GM10248 (cell line): ENCODE results near the gene MBNL2.

Experiments
- CTCF ChIA-PET: fragments of 300-600 bp; sonication (Branson Sonifier 250); formaldehyde crosslinking; extraction: SDS; loops from one replicate; lab custom pipeline; 2021; ENCODE audit warnings: antibody characterized with exemption; lab: Yijun Ruan, JAX
- POLR2A ChIA-PET: fragments of 350-650 bp; sonication (Branson Sonifier 250); formaldehyde crosslinking; extraction: SDS; loops from one replicate; lab custom pipeline; 2020; ENCODE audit warnings: antibody characterized with exemption; lab: Yijun Ruan, JAX
- DNase-seq: peaks from one replicate; pipeline ENCODE4 v3.0.0; 2012; ENCODE audit errors: extremely low spot score
- CTCF ChIP-seq: IDR thresholded peaks from 2 replicates; pipeline ENCODE4 v1.5.1; 2012; ENCODE audit warnings: mild to moderate bottlenecking, low read depth; ENCODE audit errors: extremely low read depth, missing control alignments, control extremely low read depth

MBNL2 gene

DNA sequence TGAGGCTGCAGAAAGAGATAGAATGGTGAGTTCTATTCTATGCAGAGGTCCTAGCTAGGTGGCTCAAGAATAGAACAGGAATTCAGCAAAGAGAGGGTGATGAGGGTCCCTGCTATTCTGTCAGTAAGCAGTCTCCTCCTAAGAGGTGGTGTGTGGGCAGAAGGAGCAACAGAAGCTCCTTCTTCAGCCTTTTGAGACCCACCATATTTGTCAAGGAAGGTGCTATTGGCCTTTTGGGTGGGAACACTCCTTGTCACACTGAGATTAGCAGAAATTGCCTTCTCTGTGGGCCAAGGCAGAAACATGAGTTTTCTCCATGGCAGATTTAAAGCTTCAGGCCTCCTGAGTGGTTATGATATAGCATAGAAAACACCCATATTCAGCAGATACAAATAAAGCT is 172.4 kb downstream of the MBNL2 start:
- no peak for DNase-seq
- ChIA-PET POLR2A (no interaction called here), CTCF (interaction anchor here (1.4 kb wide), 1 partner anchor 11 kb away, joined by 3 read pairs; no protein-coding TSS in a partner anchor)
- no peak for TF ChIP-seq CTCF

GRCh38 chr13:97395447-97396136 is 173.5 kb downstream of the MBNL2 start:
- ChIA-PET POLR2A (no interaction called here), CTCF (interaction anchor here (1.6 kb wide), 1 partner anchor 9 kb away, joined by 5 read pairs; no protein-coding TSS in a partner anchor)
- no peak for TF ChIP-seq CTCF
- no peak for DNase-seq

DNA sequence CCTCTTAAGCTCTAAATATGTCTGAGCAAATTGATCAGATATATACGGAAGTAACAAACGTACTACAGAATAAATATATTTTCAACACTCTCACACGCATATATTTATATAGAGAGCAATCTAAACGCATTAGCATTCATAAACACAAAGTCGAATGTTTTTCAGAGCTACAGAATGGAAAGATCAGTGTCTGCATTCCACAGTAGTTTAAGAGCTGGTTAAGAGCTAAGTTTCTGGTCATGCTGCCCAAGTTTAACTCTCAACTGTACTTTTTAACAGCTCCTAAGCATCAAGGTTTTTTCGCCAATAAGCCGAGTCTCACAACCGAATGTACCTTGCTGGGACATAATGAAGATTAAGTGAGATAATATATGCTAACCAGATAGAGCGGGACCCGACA is 175.1 kb downstream of the MBNL2 start:
- DNase-seq = no peak
- POLR2A ChIA-PET = interaction anchor here (0.5 kb wide), 1 partner anchor 594 kb away, joined by 3 read pairs; no protein-coding TSS in a partner anchor
- CTCF ChIA-PET = interaction anchor here (0.8 to 1.6 kb wide), 7 partner anchors 8 to 25 kb away, joined by 3 to 6 read pairs (median 3); no protein-coding TSS in a partner anchor
- TF ChIP-seq CTCF = no peak

- POLR2A ChIA-PET = no interaction called here
- CTCF ChIA-PET = interaction anchor here (1.0 kb wide), 1 partner anchor 284 kb away, joined by 3 read pairs; no protein-coding TSS in a partner anchor
- TF ChIP-seq CTCF = no peak
- no peak for DNase-seq
These were observed 179.3 kb downstream of the MBNL2 start for GRCh38 chr13:97401421-97401820.

GRCh38 chr13:97403893-97404750 is 182.0 kb downstream of the MBNL2 start:
- POLR2A ChIA-PET = no interaction called here
- CTCF ChIA-PET = interaction anchor here (1.1 to 1.4 kb wide), 5 partner anchors 7 to 29 kb away, joined by 3 to 5 read pairs (median 3); no protein-coding TSS in a partner anchor
- TF ChIP-seq CTCF = no peak

DNA sequence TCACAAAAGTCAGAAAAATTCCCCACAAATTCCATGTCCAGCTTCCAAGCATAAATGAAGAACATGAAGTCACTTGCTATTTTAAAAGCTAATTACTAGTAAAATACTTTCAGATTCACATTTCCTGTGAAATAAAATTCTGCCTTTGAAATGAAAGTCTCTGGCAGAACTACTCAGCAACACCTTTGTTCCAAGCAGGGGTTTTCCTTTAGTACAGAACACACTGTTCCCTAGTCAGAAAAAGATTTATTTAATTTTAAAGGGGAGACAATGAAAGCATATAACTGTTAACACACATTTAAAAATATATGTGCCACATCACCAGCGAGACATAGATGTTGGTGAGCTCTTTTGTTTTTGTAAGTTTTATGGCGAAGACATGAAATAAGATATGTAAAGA is 185.4 kb downstream of the MBNL2 start:
- no peak for DNase-seq

More at GRCh38 chr13:97403893-97404750, 182.0 kb downstream of the MBNL2 start:
- DNase-seq = no peak

More for the DNA sequence above, 185.4 kb downstream of the MBNL2 start:
- no peak for TF ChIP-seq CTCF
- POLR2A ChIA-PET = no interaction called here
- CTCF ChIA-PET = interaction anchor here (1.0 to 1.7 kb wide), 5 partner anchors 11 to 48 kb away, joined by 3 to 4 read pairs (median 4); no protein-coding TSS in a partner anchor
